ENCODE measurements around the gene MYO5B. TPM values are rescaled to one million over a fixed set of nuclear protein-coding genes. Genes with fewer than 3 reads are reported as not detected.

The MYO5B gene
- total RNA-seq, 2 experiments from 2014 or later = not detected

DNA sequence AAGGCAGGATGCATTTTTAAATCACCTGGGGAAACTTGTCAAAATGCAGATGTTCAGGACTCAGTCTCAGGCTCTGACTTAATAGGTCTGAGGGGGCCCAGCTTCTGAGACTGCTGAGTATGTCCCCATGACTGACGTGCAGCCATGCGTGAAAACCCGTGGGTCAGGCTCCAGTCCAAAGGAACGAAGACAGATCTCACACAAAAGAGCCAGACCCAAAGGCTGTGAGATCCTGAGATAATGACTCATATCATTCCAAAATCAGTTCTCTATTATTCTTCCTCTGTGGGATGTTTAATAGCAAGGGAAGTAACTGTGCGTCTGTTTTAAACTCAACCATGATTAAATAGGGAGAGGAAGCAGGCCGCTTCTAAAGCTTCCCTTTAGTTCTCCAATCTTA lies 274.2 kb downstream of the MYO5B start:
- Histone ChIP-seq H3K36me3 (ENCODE audit: insufficient read depth, low read length) (no peaks in the 10 kb centered on the region), H3K27ac (ENCODE audit: low read depth in 1 of 2, low read length in 2 of 2) (no peak overlapping the region), H3K27me3 (ENCODE audit: control insufficient read depth in 1 of 2, insufficient read depth in 2 of 2, low read length in 2 of 2) (peaks cover 9 to 13% of the 10 kb centered on the region in 2 experiments), H3K4me1 (ENCODE audit: insufficient read depth, low read length) (no peaks in the 10 kb centered on the region), H3K4me3 (ENCODE audit: low read length) (no peak overlapping the region), H3K9me3 (ENCODE audit: control insufficient read depth in 1 of 2, insufficient read depth in 1 of 2, low read length in 2 of 2) (no peaks in the 10 kb centered on the region)
- peaks cover 6% of the 10 kb centered on the region for H3K9me3 Mint-ChIP-seq
- DNase-seq = no peak
- no peaks in the 10 kb centered on the region for H3K4me1 Mint-ChIP-seq (ENCODE audit: low read depth)
- no peak overlapping the region for H3K4me3 Mint-ChIP-seq
- H3K27me3 Mint-ChIP-seq = peaks cover 50% of the 10 kb centered on the region
- no peaks in the 10 kb centered on the region for H3K36me3 Mint-ChIP-seq (ENCODE audit: low read depth)
- ATAC-seq (ENCODE audit: poor library complexity) = no peak
- ChIA-PET CTCF (no interaction called here), POLR2A (no interaction called here)
- TF ChIP-seq, protein P1, sequence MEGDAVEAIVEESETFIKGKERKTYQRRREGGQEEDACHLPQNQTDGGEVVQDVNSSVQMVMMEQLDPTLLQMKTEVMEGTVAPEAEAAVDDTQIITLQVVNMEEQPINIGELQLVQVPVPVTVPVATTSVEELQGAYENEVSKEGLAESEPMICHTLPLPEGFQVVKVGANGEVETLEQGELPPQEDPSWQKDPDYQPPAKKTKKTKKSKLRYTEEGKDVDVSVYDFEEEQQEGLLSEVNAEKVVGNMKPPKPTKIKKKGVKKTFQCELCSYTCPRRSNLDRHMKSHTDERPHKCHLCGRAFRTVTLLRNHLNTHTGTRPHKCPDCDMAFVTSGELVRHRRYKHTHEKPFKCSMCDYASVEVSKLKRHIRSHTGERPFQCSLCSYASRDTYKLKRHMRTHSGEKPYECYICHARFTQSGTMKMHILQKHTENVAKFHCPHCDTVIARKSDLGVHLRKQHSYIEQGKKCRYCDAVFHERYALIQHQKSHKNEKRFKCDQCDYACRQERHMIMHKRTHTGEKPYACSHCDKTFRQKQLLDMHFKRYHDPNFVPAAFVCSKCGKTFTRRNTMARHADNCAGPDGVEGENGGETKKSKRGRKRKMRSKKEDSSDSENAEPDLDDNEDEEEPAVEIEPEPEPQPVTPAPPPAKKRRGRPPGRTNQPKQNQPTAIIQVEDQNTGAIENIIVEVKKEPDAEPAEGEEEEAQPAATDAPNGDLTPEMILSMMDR (IDR thresholded peaks at IDR 0.05) = no peak
- intact Hi-C loops (cut with DNase I, micrococcal nuclease) = no loop called here
- no peak overlapping the region for H3K27ac Mint-ChIP-seq

DNA sequence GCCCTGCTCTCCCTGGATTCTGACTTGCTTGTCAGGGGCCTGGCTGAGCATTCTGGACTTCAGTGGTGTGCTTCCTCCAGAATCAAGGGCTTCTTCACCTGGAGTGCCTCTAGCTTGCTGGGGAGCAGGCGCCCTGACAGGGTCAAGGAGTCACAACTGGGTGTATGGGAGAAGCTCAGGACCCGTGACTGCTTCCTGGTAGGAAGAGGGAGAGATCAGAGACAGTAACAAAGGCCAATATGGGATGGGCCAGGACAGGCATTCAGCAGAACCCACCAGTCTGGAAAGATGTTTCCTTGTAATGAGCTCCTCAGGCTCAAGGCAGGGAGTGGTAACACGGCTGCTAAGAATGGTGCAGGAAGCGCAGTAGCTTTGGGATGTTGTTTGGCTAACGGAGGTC lies 277.2 kb downstream of the MYO5B start:
- ChIA-PET POLR2A (no interaction called here), CTCF (no interaction called here)
- H3K9me3 Mint-ChIP-seq = no peaks in the 10 kb centered on the region
- ATAC-seq (ENCODE audit: poor library complexity) = no peak
- intact Hi-C loops (cut with DNase I, micrococcal nuclease) = no loop called here
- no peaks in the 10 kb centered on the region for H3K36me3 ChIP-seq (ENCODE audit: insufficient read depth, low read length)
- no peaks in the 10 kb centered on the region for H3K36me3 Mint-ChIP-seq (ENCODE audit: low read depth)
- no peak overlapping the region for H3K4me3 Mint-ChIP-seq
- no peaks in the 10 kb centered on the region for H3K4me1 Mint-ChIP-seq (ENCODE audit: low read depth)
- no peak for DNase-seq
- no peak overlapping the region for H3K27ac ChIP-seq (ENCODE audit: low read depth in 1 of 2, low read length in 2 of 2)
- H3K4me1 ChIP-seq (ENCODE audit: insufficient read depth, low read length) = no peaks in the 10 kb centered on the region
- peaks cover 9 to 11% of the 10 kb centered on the region in 2 experiments for H3K27me3 ChIP-seq (ENCODE audit: control insufficient read depth in 1 of 2, insufficient read depth in 2 of 2, low read length in 2 of 2)
- TF ChIP-seq, protein P1 (IDR thresholded peaks at IDR 0.05) = no peak
- H3K27ac Mint-ChIP-seq = no peak overlapping the region
- H3K4me3 ChIP-seq (ENCODE audit: low read length) = no peak overlapping the region
- H3K9me3 ChIP-seq (ENCODE audit: control insufficient read depth in 1 of 2, insufficient read depth in 1 of 2, low read length in 2 of 2) = no peaks in the 10 kb centered on the region
- peaks cover 42% of the 10 kb centered on the region for H3K27me3 Mint-ChIP-seq

DNA sequence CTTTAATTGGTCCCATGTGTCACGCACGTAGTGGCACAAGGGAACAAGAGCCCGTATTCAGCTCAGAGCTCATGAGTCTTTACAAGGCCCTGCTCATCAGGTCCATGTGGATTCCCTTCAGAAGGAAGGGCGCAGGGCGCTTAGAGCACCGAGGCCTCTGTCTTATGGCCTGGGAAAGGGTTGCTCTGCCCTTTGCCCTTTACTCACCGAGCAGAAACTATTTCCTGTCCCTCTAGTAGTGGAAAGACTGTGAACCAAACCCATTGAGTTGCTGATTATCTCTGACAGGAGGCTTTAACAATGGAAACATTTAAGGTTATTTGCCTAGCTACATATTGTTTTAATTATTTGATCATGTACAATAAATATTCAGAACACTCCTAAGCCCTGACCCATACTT lies 279.6 kb downstream of the MYO5B start:
- POLR2A ChIA-PET = no interaction called here
- Mint-ChIP-seq H3K27me3 (peaks cover 25% of the 10 kb centered on the region), H3K36me3 (ENCODE audit: low read depth) (no peaks in the 10 kb centered on the region), H3K9me3 (no peaks in the 10 kb centered on the region), H3K4me3 (no peak overlapping the region), H3K4me1 (ENCODE audit: low read depth) (no peaks in the 10 kb centered on the region), H3K27ac (no peak overlapping the region)
- no peaks in the 10 kb centered on the region for H3K4me1 ChIP-seq (ENCODE audit: insufficient read depth, low read length)
- H3K27me3 ChIP-seq (ENCODE audit: control insufficient read depth in 1 of 2, insufficient read depth in 2 of 2, low read length in 2 of 2) = peaks cover under 1 to 5% of the 10 kb centered on the region in 2 experiments
- no peaks in the 10 kb centered on the region for H3K9me3 ChIP-seq (ENCODE audit: control insufficient read depth in 1 of 2, insufficient read depth in 1 of 2, low read length in 2 of 2)
- CTCF ChIA-PET = no interaction called here
- no peak overlapping the region for H3K27ac ChIP-seq (ENCODE audit: low read depth in 1 of 2, low read length in 2 of 2)
- ATAC-seq (ENCODE audit: poor library complexity) (no peak), DNase-seq (no peak)
- TF ChIP-seq, protein P1 (IDR thresholded peaks at IDR 0.05) = no peak
- no peaks in the 10 kb centered on the region for H3K36me3 ChIP-seq (ENCODE audit: insufficient read depth, low read length)
- no peak overlapping the region for H3K4me3 ChIP-seq (ENCODE audit: low read length)
- intact Hi-C loops (cut with DNase I, micrococcal nuclease) = no loop called here
